Measurements from ENCODE around the gene JARID2. TPM values are rescaled to one million over a fixed set of nuclear protein-coding genes. Genes with fewer than 3 reads are reported as not detected.

Gene JARID2
- total RNA-seq, 1 experiment from 2014 or later, result 21.0 TPM

- Mint-ChIP-seq H3K4me3 (ENCODE audit: unreplicated experiment) (no peak overlapping the region), H3K36me3 (ENCODE audit: insufficient read depth, unreplicated experiment) (peaks cover 48% of the 10 kb centered on the region), H3K9me3 (ENCODE audit: unreplicated experiment) (no peaks in the 10 kb centered on the region), H3K4me1 (ENCODE audit: insufficient read depth, unreplicated experiment) (peaks cover 12% of the 10 kb centered on the region), H3K27me3 (ENCODE audit: insufficient read depth, unreplicated experiment) (no peaks in the 10 kb centered on the region), H3K27ac (ENCODE audit: low read depth, unreplicated experiment) (no peak overlapping the region)
- peak; percentile 68 for DNase-seq (ENCODE audit: unreplicated experiment)
- peak; percentile 80 for TF ChIP-seq CTCF (IDR thresholded peaks at IDR 0.05; ENCODE audit: unreplicated experiment)
- CTCF ChIA-PET, result interaction anchor here (0.7 to 1.2 kb wide), 7 partner anchors 22 to 1280 kb away, joined by 3 to 5 read pairs (median 4); no protein-coding TSS in a partner anchor
- POLR2A ChIA-PET, result no interaction called here
- BruUV-seq (replicated peaks), result no TSS peak
- intact Hi-C loops (cut with micrococcal nuclease), result loop anchor here (5.0 to 10.0 kb wide), 2 partner anchors 131 to 1277 kb away; no protein-coding TSS in a partner anchor
These were observed 245.6 kb downstream of the JARID2 start for GRCh38 chr6:15491255-15491985.

- Mint-ChIP-seq H3K27me3 (ENCODE audit: insufficient read depth, unreplicated experiment) (no peaks in the 10 kb centered on the region), H3K36me3 (ENCODE audit: insufficient read depth, unreplicated experiment) (peaks cover 45% of the 10 kb centered on the region), H3K4me3 (ENCODE audit: unreplicated experiment) (no peak overlapping the region), H3K4me1 (ENCODE audit: insufficient read depth, unreplicated experiment) (peaks cover 12% of the 10 kb centered on the region), H3K27ac (ENCODE audit: low read depth, unreplicated experiment) (no peak overlapping the region), H3K9me3 (ENCODE audit: unreplicated experiment) (no peaks in the 10 kb centered on the region)
- POLR2A ChIA-PET, result no interaction called here
- CTCF ChIA-PET, result interaction anchor here (0.6 to 1.2 kb wide), 5 partner anchors 35 to 1298 kb away, joined by 3 to 4 read pairs (median 3); no protein-coding TSS in a partner anchor
- intact Hi-C loops (cut with micrococcal nuclease), result loop anchor here (5.0 to 10.0 kb wide), 2 partner anchors 130 to 1277 kb away; no protein-coding TSS in a partner anchor
- BruUV-seq (replicated peaks), result no TSS peak
- TF ChIP-seq CTCF (IDR thresholded peaks at IDR 0.05; ENCODE audit: unreplicated experiment), result no peak
- no peak for DNase-seq (ENCODE audit: unreplicated experiment)
These were observed 246.1 kb downstream of the JARID2 start for GRCh38 chr6:15491986-15492269.

GRCh38 chr6:15493437-15494168 lies 247.7 kb downstream of the JARID2 start:
- Mint-ChIP-seq H3K4me1 (ENCODE audit: insufficient read depth, unreplicated experiment) (peaks cover 22% of the 10 kb centered on the region), H3K36me3 (ENCODE audit: insufficient read depth, unreplicated experiment) (peaks cover 37% of the 10 kb centered on the region), H3K9me3 (ENCODE audit: unreplicated experiment) (no peaks in the 10 kb centered on the region), H3K27me3 (ENCODE audit: insufficient read depth, unreplicated experiment) (no peaks in the 10 kb centered on the region), H3K27ac (ENCODE audit: low read depth, unreplicated experiment) (no peak overlapping the region), H3K4me3 (ENCODE audit: unreplicated experiment) (no peak overlapping the region)
- DNase-seq (ENCODE audit: unreplicated experiment), result no peak
- CTCF ChIA-PET, result interaction anchor here (0.7 to 1.8 kb wide), 3 partner anchors 12 to 219 kb away, joined by 3 to 4 read pairs (median 4); no protein-coding TSS in a partner anchor
- no TSS peak for BruUV-seq (replicated peaks)
- TF ChIP-seq CTCF (IDR thresholded peaks at IDR 0.05; ENCODE audit: unreplicated experiment), result no peak
- POLR2A ChIA-PET, result no interaction called here
- intact Hi-C loops (cut with micrococcal nuclease), result loop anchor here (5.0 to 10.0 kb wide), 2 partner anchors 129 to 1279 kb away; no protein-coding TSS in a partner anchor

- BruUV-seq (replicated peaks), result no TSS peak
- H3K27ac Mint-ChIP-seq (ENCODE audit: low read depth, unreplicated experiment), result peak overlapping the region; percentile 59
- intact Hi-C loops (cut with micrococcal nuclease), result loop anchor here (10.0 kb wide), 1 partner anchor 1281 kb away; no protein-coding TSS in a partner anchor
These were observed 249.6 kb downstream of the JARID2 start for GRCh38 chr6:15495375-15495901.

More at GRCh38 chr6:15495375-15495901, 249.6 kb downstream of the JARID2 start:
- Mint-ChIP-seq H3K4me3 (ENCODE audit: unreplicated experiment) (no peak overlapping the region), H3K4me1 (ENCODE audit: insufficient read depth, unreplicated experiment) (peaks cover 28% of the 10 kb centered on the region), H3K9me3 (ENCODE audit: unreplicated experiment) (no peaks in the 10 kb centered on the region), H3K36me3 (ENCODE audit: insufficient read depth, unreplicated experiment) (peaks cover 39% of the 10 kb centered on the region), H3K27me3 (ENCODE audit: insufficient read depth, unreplicated experiment) (no peaks in the 10 kb centered on the region)
- ChIA-PET POLR2A (interaction anchor here (0.6 kb wide), 1 partner anchor 517 kb away, joined by 3 read pairs; no protein-coding TSS in a partner anchor), CTCF (no interaction called here)
- no peak for DNase-seq (ENCODE audit: unreplicated experiment)
- TF ChIP-seq CTCF (IDR thresholded peaks at IDR 0.05; ENCODE audit: unreplicated experiment), result no peak
